Thoracic aorta (tissue), 2 donors: ENCODE results near the gene SPRN. TPM values are rescaled to one million over a fixed set of nuclear protein-coding genes. Genes with fewer than 3 reads are reported as not detected.
"Not testable (repeated sequence)": the region's sequence is repeated elsewhere in the genome, so short reads cannot be mapped to it uniquely, and the experiment has no call there.

Experiments
- ATAC-seq: fragments of 150-250 bp; one replicate; pipeline ENCODE4 v1.8.0; 2017; ENCODE audit warnings: low read depth; ENCODE audit not compliant: insufficient number of reproducible peaks, low FRiP score
- DNase-seq: peaks from one replicate; pipeline ENCODE4 v3.0.0-alpha.2; 2020; ENCODE audit warnings: low spot score
- H3K27ac ChIP-seq, 2 donors: fragments of 200-600 bp; sonication (generic); 1 replicate in 1 of 2; 2 replicates in 1 of 2; pipeline ENCODE4 v1.5.1; 2016; ENCODE audit warnings: mild to moderate bottlenecking in 2 of 2, moderate library complexity in 2 of 2
- H3K27me3 ChIP-seq: fragments of 200-600 bp; sonication (generic); replicated peaks from 2 replicates; pipeline ENCODE4 v1.6.0; 2016; ENCODE audit warnings: mild to moderate bottlenecking; ENCODE audit not compliant: insufficient read depth
- H3K36me3 ChIP-seq: fragments of 200-600 bp; sonication (generic); one replicate; pipeline ENCODE4 v1.5.1; 2016
- H3K4me1 ChIP-seq, 2 donors: fragments of 200-600 bp; sonication (generic); 1 replicate in 1 of 2; 2 replicates in 1 of 2; pipeline versions ENCODE4 v1.5.1 to v1.6.0; 2016; ENCODE audit warnings: low read depth in 2 of 2, mild to moderate bottlenecking in 1 of 2; ENCODE audit not compliant: control insufficient read depth in 1 of 2
- H3K4me3 ChIP-seq: fragments of 200-600 bp; sonication (generic); 2 replicates; pipeline ENCODE4 v1.5.1; 2016; ENCODE audit warnings: mild to moderate bottlenecking
- H3K9me3 ChIP-seq: fragments of 200-600 bp; sonication (generic); 2 replicates; pipeline ENCODE4 v1.5.1; 2016
- total RNA-seq, 2 donors: library from RNA; depleted of rRNA; stranded (reverse); fragments of >200 nt; gene quantifications; one replicate each; pipeline versions ENCODE4 v1.1.0 to v1.2.3, GENCODE V29; 2016
- TF ChIP-seq, protein P1 (sequence below): fragments of 200-600 bp; sonication (generic); IDR thresholded peaks from one replicate; pipeline ENCODE4 v1.5.1; 2019; ENCODE audit warnings: antibody characterized with exemption

SPRN gene, protein sequence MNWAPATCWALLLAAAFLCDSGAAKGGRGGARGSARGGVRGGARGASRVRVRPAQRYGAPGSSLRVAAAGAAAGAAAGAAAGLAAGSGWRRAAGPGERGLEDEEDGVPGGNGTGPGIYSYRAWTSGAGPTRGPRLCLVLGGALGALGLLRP
- total RNA-seq: not detected

DNA sequence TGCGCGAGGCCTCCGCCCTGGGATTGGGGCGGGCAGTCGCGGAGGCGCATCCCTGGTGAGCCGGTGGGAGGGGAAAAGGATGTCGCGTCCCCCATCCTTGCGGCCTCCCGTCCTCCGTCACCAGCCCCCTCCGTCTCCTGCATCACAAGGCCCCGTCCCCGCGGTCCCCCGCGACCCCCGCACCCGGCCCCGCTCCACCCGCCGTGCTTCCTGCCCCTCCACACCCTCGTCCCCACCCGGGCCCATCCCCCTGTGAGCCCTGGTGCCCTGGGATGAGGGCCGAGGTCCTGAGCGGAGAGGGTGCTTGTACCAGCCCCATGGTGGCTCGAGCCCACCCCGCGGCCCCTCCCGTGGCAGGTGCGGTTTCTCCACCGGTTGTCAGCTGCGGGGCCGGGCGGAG, at the start of gene SPRN:
Gene SPRN (minus strand): TSS at position 25 of the 400 bp plus-strand sequence. CDS start 944 bp downstream, outside the sequence.
- H3K27me3 ChIP-seq, H3K4me1 ChIP-seq, H3K9me3 ChIP-seq, H3K4me3 ChIP-seq, H3K27ac ChIP-seq, ATAC-seq, DNase-seq: not testable (repeated sequence)
- peaks cover 16% of the 10 kb centered on the region for H3K36me3 ChIP-seq

DNA sequence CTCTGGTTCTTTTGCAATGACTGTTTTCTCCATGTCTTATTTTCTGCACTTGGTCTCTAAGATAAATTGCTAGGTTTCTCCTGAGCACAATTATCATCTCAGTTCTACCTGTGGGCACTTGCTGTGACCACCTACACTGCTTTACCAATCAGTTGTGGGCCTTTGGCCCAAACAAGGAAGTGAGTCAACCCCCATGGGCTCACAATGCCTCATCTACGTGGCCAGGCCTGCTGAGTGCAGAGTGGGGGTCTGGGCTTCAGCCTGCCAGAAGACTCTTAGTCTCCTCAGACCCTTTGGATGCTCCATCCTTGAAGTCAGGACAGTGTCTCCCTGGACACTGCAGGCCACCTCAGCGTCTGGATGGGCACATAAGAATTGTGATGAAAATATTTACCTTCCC, 49.6 kb upstream of the SPRN start:
- no peaks in the 10 kb centered on the region for H3K9me3 ChIP-seq
- no peaks in the 10 kb centered on the region for H3K27me3 ChIP-seq
- DNase-seq (no peak), ATAC-seq (no peak)
- peaks cover 4% of the 10 kb centered on the region for H3K36me3 ChIP-seq
- H3K4me1 ChIP-seq: no peaks in the 10 kb centered on the region
- TF ChIP-seq, protein P1, sequence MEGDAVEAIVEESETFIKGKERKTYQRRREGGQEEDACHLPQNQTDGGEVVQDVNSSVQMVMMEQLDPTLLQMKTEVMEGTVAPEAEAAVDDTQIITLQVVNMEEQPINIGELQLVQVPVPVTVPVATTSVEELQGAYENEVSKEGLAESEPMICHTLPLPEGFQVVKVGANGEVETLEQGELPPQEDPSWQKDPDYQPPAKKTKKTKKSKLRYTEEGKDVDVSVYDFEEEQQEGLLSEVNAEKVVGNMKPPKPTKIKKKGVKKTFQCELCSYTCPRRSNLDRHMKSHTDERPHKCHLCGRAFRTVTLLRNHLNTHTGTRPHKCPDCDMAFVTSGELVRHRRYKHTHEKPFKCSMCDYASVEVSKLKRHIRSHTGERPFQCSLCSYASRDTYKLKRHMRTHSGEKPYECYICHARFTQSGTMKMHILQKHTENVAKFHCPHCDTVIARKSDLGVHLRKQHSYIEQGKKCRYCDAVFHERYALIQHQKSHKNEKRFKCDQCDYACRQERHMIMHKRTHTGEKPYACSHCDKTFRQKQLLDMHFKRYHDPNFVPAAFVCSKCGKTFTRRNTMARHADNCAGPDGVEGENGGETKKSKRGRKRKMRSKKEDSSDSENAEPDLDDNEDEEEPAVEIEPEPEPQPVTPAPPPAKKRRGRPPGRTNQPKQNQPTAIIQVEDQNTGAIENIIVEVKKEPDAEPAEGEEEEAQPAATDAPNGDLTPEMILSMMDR: no peak
- H3K4me3 ChIP-seq: no peak overlapping the region
- no peak overlapping the region for H3K27ac ChIP-seq

DNA sequence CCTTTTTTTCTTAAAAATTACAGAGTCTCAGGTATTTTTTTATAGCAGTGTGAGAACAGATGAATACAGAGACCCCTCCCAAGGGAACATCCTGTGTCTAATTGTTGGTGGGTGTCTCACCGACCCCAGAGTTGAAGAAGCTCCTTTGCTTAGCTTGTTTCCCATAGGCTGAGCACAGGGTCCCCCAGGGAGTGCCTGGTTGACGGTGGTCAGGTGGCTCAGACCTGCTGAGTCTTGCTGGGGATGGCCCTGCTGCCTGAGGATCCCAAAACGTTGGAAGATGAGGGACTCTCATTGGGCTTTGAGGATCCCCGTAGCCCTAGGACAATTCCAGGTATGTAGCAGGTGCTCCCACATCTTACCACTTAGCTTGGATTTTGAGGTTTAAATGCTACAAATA, 48.8 kb upstream of the SPRN start:
- TF ChIP-seq, protein P1: no peak
- DNase-seq: no peak
- no peak for ATAC-seq
- peaks cover 4% of the 10 kb centered on the region for H3K36me3 ChIP-seq
- H3K4me1 ChIP-seq: no peaks in the 10 kb centered on the region
- H3K4me3 ChIP-seq: no peak overlapping the region
- no peaks in the 10 kb centered on the region for H3K9me3 ChIP-seq
- no peak overlapping the region for H3K27ac ChIP-seq
- H3K27me3 ChIP-seq: no peaks in the 10 kb centered on the region

GRCh38 chr10:133471300-133472109, 47.1 kb upstream of the SPRN start:
- no peaks in the 10 kb centered on the region for H3K4me1 ChIP-seq
- ATAC-seq (no peak), DNase-seq (no peak)
- no peaks in the 10 kb centered on the region for H3K27me3 ChIP-seq
- no peak overlapping the region for H3K4me3 ChIP-seq
- no peaks in the 10 kb centered on the region for H3K9me3 ChIP-seq
- H3K36me3 ChIP-seq: peaks cover 4% of the 10 kb centered on the region
- TF ChIP-seq, protein P1: no peak
- no peak overlapping the region for H3K27ac ChIP-seq

DNA sequence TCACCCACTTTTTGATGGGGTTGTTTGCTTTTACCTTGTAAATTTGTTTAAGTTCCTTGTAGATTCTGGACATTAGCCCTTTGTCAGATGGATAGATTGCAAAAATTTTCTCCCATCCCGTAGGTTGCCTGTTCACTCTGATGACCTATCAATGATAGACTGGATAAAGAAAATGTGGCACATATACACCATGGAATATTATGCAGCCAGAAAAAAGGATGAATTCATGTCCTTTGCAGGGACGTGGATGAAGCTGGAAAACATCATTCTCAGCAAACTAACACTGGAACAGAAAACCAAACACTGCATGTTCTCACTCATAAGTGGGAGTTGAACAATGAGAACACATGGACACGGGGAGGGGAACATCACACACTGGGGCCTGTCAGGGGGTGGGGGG, 44.8 kb upstream of the SPRN start:
- not testable (repeated sequence) for H3K4me3 ChIP-seq, H3K27me3 ChIP-seq, H3K9me3 ChIP-seq, ATAC-seq, DNase-seq, H3K27ac ChIP-seq, H3K4me1 ChIP-seq, H3K36me3 ChIP-seq

DNA sequence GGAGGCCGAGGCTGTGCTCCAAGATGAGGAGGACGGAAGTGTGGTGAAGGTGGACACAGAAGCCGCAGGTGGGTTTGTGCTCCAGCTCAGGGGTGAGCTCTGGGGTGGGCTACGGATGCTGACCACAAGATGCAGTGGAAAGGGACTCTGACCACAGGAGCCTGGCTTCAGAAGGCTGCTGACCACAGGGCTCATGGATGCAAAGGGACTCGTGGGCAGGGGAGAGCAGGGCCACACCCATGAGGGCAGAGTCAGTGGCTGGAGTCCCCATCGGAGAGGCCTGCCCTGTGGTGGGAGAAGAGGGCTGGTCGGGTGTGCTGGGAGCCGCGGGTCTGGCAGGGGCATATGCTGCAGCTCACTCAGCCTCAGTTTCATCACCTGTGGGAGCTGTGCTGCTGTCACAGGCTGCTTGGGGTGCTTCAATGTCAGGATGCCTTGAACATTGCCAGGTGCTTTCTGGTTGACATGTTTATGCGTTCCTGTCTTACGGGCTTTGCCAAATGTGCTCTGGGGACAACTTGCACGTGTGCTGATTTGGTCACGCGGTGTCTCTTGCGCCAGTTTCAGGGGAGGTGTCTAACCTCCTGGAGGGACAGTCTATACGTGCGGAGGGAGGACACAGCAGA, 43.0 kb upstream of the SPRN start:
- Histone ChIP-seq H3K27me3 (no peaks in the 10 kb centered on the region), H3K36me3 (peaks cover 4% of the 10 kb centered on the region), H3K27ac (no peak overlapping the region), H3K4me1 (no peaks in the 10 kb centered on the region), H3K9me3 (no peaks in the 10 kb centered on the region), H3K4me3 (no peak overlapping the region)
- ATAC-seq (no peak), DNase-seq (no peak)
- TF ChIP-seq, protein P1: no peak
